GM04504 (cell line): ENCODE measurements around the gene RAMP2.
A peak's percentile ranks its signal among the peaks of the same experiment; 100 is the strongest.
"Not testable (repeated sequence)": the region's sequence is repeated elsewhere in the genome, so short reads cannot be mapped to it uniquely, and the experiment has no call there.

Source experiments
- DNase-seq: peaks from one replicate; pipeline ENCODE4 v3.0.0-alpha.2; 2012; ENCODE audit warnings: low read depth

Gene RAMP2

DNA sequence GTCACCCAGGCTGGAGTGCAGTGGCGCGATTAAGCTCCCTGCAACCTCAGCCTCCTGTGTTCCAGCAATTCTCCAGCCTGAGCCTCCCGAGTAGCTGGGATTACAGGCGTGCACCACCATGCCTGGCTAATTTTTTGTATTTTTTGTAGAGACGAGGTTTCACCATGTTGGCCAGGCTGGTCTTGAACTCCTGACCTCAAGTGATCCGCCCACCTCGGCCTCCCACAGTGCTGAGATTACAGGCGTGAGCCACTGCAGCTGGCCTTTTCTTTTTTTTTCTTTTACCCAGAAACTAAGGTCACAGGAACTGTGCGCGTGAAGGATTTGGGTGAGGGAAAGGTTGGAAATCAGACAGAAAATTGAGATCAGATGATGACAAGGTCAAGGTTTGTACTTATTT, 8.9 kb downstream of the RAMP2 start:
- DNase-seq, result not testable (repeated sequence)

- no peak for DNase-seq
Observed at GRCh38 chr17:42772945-42773289, 11.9 kb downstream of the RAMP2 start.

- peak; percentile 68 for DNase-seq
Observed at GRCh38 chr17:42773290-42774035, 12.4 kb downstream of the RAMP2 start, which contains the start of gene VPS25. Gene VPS25 (plus strand): TSS chr17:42773449. CDS start chr17:42773476, 27 bp downstream.

- no peak for DNase-seq
Observed at GRCh38 chr17:42774066-42774745, 13.2 kb downstream of the RAMP2 start.

DNA sequence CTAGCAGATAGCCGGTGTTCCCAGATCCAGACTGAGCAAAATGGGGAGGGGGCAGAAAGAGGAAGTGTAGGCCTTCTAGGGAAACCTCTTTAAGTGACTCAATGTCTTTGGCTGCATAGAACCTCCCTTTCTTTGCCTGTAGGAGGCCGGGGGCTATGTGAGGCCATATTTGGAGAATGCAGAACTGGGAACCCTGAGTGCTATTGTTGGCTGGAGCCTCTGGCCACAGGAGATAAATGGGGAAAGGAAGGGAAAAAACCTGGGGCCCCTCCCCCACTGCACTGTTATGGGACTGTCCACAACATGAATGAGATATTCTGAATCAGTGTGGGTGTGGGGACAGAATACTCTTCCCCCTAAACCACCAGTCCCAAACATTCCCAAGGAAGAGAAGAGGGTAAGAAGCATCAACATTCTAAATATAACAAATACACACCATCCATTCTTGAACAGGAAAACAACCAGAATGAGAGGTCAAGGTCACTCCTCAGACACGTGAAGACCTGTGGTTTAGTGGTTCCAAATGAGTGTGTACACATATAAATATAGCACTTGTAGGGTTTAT, 14.6 kb downstream of the RAMP2 start:
- no peak for DNase-seq

- no peak for DNase-seq
Observed at GRCh38 chr17:42778570-42778969, 17.5 kb downstream of the RAMP2 start.

GRCh38 chr17:42779304-42779935, 18.4 kb downstream of the RAMP2 start:
- no peak for DNase-seq

DNA sequence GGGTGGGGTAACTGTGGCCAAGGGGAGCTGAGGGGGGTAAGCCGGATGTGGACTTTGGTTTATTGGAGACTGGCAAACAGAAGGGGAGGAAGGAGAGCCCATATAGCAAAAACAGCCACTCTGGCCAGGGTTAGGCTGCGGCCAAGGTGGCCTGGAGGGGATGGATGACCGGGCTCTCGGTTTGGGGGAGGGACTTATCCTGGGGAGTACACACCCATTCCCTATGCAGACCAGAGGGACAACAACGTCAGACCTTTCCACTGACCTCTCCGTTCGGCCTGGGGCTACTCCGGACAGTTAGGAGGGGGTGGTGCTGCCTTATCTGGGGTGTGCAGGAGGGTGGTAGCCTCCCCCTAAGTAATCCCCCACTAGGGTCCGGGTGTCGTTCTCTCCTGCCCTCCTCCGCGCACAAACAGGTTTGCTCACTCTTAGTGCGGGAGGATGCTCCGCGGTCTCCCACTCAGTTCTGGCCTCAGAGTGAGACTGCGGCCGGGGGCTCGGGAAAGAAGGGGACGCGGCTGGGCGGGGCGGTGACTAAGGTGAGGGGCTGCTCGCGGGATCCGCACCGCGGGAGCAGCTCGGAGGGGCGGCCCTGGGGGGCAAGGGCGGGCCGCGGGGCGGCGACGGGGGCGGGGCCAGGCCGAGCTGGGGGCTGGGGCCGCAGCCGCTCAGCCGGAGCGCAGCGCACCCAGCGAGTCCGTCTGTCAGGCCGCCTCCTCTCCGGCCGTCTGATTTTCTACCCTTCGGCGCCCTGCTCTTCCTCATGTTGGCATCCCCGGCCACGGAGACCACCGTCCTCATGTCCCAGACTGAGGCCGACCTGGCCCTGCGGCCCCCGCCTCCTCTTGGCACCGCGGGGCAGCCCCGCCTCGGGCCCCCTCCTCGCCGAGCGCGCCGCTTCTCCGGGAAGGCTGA, 19.2 kb downstream of the RAMP2 start, which contains the start of gene WNK4:
Gene WNK4 (plus strand): TSS at position 675 of the 915 bp plus-strand sequence. CDS start 89 bp downstream, at position 764.
- no peak for DNase-seq

DNA sequence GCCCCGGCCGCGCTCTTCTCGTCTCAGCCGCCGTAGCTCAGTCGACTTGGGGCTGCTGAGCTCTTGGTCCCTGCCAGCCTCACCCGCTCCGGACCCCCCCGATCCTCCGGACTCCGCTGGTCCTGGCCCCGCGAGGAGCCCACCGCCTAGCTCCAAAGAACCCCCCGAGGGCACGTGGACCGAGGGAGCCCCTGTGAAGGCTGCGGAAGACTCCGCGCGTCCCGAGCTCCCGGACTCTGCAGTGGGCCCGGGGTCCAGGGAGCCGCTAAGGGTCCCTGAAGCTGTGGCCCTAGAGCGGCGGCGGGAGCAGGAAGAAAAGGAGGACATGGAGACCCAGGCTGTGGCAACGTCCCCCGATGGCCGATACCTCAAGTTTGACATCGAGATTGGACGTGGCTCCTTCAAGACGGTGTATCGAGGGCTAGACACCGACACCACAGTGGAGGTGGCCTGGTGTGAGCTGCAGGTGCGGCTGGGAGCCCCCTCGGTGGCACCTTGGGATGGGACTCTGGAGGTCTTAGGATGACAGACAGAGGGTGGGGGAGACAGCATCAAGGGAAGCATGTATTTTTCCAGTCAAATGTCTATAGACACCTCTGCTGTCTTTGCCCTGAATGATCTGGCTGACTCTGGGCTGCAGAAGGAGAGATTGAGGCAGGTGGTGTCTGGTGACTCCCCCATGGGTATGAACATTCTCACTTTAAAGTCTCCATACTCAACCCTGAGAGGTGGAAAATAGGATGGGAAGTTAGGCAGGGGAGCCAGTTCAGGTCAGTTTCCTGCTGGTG, 20.0 kb downstream of the RAMP2 start:
- no peak for DNase-seq

- no peak for DNase-seq
Observed at GRCh38 chr17:42781639-42782165, 20.7 kb downstream of the RAMP2 start.

GRCh38 chr17:42782166-42783061, 21.4 kb downstream of the RAMP2 start:
- DNase-seq, result no peak

GRCh38 chr17:42783062-42783790, 22.2 kb downstream of the RAMP2 start:
- DNase-seq, result peak; percentile 56

DNA sequence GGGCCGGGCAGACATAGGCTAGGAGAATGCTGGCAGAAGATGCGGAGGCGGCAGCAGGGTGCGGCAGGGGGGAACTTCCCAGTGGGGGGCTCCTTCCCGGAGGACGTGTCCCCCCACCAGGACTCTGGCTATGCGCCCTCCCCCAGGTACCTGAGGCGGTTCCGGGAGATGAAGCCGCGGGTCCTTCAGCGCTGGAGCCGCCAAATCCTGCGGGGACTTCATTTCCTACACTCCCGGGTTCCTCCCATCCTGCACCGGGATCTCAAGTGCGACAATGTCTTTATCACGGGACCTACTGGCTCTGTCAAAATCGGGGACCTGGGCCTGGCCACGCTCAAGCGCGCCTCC, 22.7 kb downstream of the RAMP2 start:
- DNase-seq, result no peak

GRCh38 chr17:42784409-42784808, 23.4 kb downstream of the RAMP2 start:
- DNase-seq, result no peak

DNA sequence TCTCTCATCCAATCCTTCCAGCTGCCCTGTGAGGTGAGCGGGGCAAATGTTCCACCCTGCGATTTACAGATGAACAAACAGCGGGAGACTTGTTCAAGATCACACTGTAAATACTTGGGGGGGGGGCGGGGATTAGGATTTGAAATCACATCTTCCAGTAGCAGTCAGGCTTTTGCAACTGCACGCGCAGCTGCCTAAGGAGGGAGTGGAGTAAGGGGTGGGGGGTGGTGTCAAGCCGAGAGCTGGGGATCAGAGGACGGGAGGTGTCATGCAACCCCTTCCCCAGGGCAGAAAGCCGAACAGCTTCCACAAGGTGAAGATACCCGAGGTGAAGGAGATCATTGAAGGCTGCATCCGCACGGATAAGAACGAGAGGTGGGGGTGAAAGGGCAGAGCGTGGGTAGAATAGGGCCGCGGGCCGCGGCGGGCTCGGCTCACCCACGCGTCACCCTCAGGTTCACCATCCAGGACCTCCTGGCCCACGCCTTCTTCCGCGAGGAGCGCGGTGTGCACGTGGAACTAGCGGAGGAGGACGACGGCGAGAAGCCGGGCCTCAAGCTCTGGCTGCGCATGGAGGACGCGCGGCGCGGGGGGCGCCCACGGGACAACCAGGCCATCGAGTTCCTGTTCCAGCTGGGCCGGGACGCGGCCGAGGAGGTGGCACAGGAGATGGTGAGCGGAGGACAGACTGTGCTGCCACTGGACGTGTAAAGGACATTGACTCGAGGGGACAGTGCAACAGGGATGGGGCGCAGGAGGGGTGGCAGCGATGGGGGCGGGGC, 24.0 kb downstream of the RAMP2 start:
- DNase-seq, result no peak

DNA sequence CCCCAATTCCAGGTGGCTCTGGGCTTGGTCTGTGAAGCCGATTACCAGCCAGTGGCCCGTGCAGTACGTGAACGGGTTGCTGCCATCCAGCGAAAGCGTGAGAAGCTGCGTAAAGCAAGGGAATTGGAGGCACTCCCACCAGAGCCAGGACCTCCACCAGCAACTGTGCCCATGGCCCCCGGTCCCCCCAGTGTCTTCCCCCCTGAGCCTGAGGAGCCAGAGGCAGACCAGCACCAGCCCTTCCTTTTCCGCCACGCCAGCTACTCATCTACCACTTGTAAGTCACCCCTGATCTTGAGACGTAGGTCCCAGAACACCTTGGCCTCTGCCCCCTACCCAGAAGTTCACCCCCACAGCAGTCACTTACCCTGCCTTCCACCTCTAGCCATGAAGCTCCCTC, 26.2 kb downstream of the RAMP2 start:
- no peak for DNase-seq

DNA sequence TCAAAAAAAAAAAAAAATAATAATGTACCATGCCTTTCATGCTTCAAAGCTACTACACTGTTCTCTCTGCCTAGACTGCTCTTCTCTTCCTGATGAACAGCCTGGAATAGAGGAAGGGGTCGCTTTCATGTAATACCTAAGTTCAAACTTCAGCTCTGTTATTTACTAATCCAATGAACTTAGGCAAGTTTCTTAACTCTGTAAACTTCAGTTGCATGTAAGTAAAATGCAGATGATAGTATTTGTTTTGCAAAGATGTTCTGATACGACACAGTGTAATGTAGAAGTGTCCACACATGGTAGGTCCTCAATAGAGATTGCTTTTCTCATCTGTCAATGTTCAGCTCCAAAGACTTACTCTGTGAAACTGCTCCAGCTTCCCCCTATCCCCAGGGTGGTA, 30.9 kb downstream of the RAMP2 start:
- DNase-seq, result no peak

DNA sequence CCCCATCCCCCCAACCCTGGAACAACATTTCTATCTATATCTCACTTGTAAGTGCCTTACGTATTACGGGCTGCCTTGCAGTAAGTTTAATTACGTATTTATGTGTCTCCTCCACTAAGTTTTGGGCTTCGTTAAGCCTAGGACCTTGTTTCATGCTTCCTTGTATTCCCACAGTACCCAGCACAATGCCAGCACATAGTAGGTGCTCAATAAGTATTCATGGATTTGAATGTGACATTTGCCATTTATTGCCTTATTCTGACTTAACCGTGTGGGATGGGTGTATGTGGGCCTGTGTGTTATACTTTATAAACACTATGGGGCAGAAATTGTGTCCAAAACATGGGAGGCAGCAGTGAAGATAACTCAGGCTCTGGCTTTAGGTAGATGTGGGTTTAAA, 31.5 kb downstream of the RAMP2 start:
- DNase-seq, result no peak
